Osteoblast (primary cell): ENCODE measurements around the gene CDC20. TPM values are rescaled to one million over a fixed set of nuclear protein-coding genes. Genes with fewer than 3 reads are reported as not detected.

Experiments
- DNase-seq: peaks from one replicate; pipeline ENCODE4 v3.0.0; 2011; ENCODE audit warnings: low spot score, mixed read lengths; ENCODE audit not compliant: insufficient read length; ENCODE audit errors: missing footprints
- H2AFZ ChIP-seq: 2 replicates; pipeline ENCODE4 v1.6.0; 2011; ENCODE audit warnings: mild to moderate bottlenecking, low read length
- H3K27ac ChIP-seq: 2 replicates; pipeline ENCODE4 v1.5.1; 2011; ENCODE audit warnings: mild to moderate bottlenecking, low read depth, low read length, moderate library complexity
- H3K27me3 ChIP-seq: 2 replicates; pipeline ENCODE4 v1.6.0; 2012; ENCODE audit warnings: mild to moderate bottlenecking, control low read depth, inconsistent platforms, low read length, moderate library complexity; ENCODE audit not compliant: insufficient read depth
- H3K36me3 ChIP-seq: 2 replicates; pipeline ENCODE4 v1.5.1; 2011; ENCODE audit warnings: mild to moderate bottlenecking, low read length, control low read depth, moderate library complexity; ENCODE audit not compliant: insufficient read depth
- H3K4me1 ChIP-seq: 2 replicates; pipeline ENCODE4 v1.5.1; 2011; ENCODE audit warnings: mild to moderate bottlenecking, low read length, control low read depth, moderate library complexity; ENCODE audit not compliant: insufficient read depth
- H3K4me2 ChIP-seq: 2 replicates; pipeline ENCODE4 v1.6.0; 2011; ENCODE audit warnings: mild to moderate bottlenecking, low read length; ENCODE audit not compliant: insufficient read depth
- H3K4me3 ChIP-seq: fragments of 200-600 bp; sonication (generic); 3 replicates; pipeline ENCODE4 v1.5.1; 2012; ENCODE audit warnings: mild to moderate bottlenecking, low read length, inconsistent platforms; ENCODE audit not compliant: insufficient read depth
- H3K79me2 ChIP-seq: 2 replicates; pipeline ENCODE4 v1.6.0; 2012; ENCODE audit warnings: mild to moderate bottlenecking, low read length, control low read depth, inconsistent platforms; ENCODE audit not compliant: insufficient read depth
- H3K9me3 ChIP-seq: 2 replicates; pipeline ENCODE4 v1.5.1; 2011; ENCODE audit warnings: low read depth, low read length, control low read depth
- H4K20me1 ChIP-seq: 2 replicates; pipeline ENCODE4 v1.6.0; 2012; ENCODE audit warnings: mild to moderate bottlenecking, low read length, control low read depth; ENCODE audit not compliant: insufficient read depth
- total RNA-seq: library from RNA; depleted of rRNA; stranded (reverse); fragments of >200 nt; gene quantifications from 2 replicates; pipeline ENCODE4 v1.2.3, GENCODE V29; 2012
- TF ChIP-seq, protein P1 (sequence below): IDR thresholded peaks from 2 replicates; pipeline ENCODE4 v1.5.1; 2011; ENCODE audit warnings: mild to moderate bottlenecking, low read depth, low read length, moderate library complexity; ENCODE audit errors: extremely low read depth

Gene CDC20
- total RNA-seq, 1 donor: 4.7 TPM

DNA sequence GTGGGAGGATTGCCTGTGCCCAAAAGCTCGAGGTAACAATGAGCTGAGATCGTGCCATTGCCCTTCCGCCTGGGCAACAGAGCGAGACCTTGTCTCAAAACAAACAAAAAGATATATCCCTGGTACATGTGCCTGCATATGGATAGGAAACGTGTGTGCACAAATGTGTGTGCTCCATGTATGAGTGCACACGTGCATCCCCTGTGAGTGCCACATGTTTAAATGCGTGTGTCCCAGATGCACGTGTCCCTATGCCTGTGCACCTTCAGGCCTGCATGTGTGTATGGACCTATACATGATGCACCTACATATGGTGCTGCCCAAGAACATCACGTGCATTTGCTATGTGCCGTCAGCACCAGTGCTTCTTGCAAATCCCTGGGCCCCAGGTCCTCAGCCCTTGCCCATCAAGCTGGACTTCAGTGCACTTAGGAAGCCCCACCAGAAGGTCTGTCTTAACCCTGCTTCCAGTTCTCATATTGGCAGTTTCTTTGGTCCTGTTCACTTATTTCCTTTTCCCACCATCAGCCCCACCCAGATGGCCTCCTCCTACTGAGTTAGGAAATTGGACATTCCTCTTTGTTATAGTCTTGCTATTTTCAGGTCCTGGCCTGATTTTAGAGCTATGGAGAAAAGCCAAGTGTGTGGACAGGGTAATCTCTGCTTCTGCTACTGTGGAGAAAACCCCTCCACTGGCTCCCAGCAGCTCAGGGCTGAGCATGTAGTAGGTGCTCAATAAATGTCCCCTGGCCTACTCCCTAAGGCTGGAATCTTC is 42.6 kb upstream of the CDC20 start:
- DNase-seq: peak; percentile 53
- no peaks in the 10 kb centered on the region for H3K4me1 ChIP-seq
- no peaks in the 10 kb centered on the region for H3K27me3 ChIP-seq
- H3K9me3 ChIP-seq: no peaks in the 10 kb centered on the region
- TF ChIP-seq, protein P1, sequence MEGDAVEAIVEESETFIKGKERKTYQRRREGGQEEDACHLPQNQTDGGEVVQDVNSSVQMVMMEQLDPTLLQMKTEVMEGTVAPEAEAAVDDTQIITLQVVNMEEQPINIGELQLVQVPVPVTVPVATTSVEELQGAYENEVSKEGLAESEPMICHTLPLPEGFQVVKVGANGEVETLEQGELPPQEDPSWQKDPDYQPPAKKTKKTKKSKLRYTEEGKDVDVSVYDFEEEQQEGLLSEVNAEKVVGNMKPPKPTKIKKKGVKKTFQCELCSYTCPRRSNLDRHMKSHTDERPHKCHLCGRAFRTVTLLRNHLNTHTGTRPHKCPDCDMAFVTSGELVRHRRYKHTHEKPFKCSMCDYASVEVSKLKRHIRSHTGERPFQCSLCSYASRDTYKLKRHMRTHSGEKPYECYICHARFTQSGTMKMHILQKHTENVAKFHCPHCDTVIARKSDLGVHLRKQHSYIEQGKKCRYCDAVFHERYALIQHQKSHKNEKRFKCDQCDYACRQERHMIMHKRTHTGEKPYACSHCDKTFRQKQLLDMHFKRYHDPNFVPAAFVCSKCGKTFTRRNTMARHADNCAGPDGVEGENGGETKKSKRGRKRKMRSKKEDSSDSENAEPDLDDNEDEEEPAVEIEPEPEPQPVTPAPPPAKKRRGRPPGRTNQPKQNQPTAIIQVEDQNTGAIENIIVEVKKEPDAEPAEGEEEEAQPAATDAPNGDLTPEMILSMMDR: no peak
- no peak overlapping the region for H3K4me3 ChIP-seq
- H3K27ac ChIP-seq: no peak overlapping the region
- H2AFZ ChIP-seq: no peak overlapping the region
- no peaks in the 10 kb centered on the region for H4K20me1 ChIP-seq
- H3K36me3 ChIP-seq: no peaks in the 10 kb centered on the region
- H3K79me2 ChIP-seq: no peaks in the 10 kb centered on the region
- no peak overlapping the region for H3K4me2 ChIP-seq

DNA sequence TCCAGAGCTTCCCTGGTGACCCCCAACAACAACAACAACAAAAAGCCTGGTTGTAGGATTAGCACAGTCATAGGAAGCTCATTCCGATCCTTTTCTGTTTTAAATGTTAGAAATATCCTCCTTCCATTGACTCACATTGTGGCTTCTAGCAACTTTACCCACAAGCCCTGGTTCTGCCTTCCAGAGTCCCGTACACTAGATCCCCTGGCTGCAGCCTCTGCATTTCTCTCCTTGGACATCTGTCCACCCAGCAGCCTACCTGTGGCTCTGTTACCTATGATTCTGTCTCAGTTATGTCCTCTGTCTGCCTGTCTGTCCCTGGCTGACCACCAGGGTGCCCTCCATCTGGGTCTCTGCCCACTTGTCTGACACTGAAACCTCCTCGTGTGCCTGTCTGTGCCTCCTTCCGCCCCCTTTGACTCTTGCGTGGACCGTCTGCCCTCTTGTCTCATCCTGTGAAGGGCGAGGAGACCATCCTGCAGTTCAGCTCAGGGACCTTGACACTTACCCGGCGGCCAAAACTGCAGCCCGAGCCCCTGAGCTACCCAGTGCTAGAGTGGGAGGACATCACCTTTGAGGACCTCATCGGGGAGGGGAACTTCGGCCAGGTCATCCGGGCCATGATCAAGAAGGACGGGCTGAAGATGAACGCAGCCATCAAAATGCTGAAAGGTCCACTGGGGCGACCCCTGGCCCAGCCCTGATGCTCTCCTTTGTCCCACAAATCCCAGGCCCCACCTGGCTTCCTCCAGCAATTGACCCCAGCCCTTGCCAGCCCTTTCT is 41.9 kb upstream of the CDC20 start:
- Histone ChIP-seq H3K79me2 (no peaks in the 10 kb centered on the region), H2AFZ (no peak overlapping the region)
- TF ChIP-seq, protein P1: peak; percentile 34

DNA sequence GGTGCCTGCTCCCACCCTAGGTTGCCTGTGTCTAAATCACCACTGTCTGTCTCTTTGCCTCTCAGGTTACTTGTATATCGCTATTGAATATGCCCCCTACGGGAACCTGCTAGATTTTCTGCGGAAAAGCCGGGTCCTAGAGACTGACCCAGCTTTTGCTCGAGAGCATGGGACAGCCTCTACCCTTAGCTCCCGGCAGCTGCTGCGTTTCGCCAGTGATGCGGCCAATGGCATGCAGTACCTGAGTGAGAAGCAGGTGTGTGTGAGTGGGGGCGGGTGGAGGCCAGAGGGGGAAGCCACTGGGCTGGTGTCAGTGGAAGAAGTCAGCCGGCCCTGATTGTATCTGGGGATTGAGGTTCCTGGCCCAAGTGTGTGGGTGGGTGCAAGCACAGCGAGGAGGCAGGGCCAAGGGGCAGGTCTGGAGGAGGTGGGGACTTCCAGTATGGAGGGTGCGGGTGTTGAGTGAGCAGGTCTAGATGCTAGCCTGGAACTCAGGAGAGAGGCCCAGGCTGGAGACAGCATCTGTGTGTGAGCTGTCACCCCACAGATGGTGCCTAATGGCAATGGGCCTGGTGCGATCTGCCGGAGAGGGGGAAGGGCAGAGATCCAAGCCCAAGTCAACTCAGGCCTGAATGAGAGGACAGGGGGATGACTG is 40.8 kb upstream of the CDC20 start:
- DNase-seq: no peak
- no peak overlapping the region for H3K4me3 ChIP-seq
- no peak overlapping the region for H3K4me2 ChIP-seq
- H3K79me2 ChIP-seq: no peaks in the 10 kb centered on the region
- H3K27me3 ChIP-seq: no peaks in the 10 kb centered on the region
- H3K27ac ChIP-seq: no peak overlapping the region
- H3K9me3 ChIP-seq: no peaks in the 10 kb centered on the region
- H3K4me1 ChIP-seq: no peaks in the 10 kb centered on the region
- no peaks in the 10 kb centered on the region for H4K20me1 ChIP-seq
- H3K36me3 ChIP-seq: no peaks in the 10 kb centered on the region
- H2AFZ ChIP-seq: no peak overlapping the region
- TF ChIP-seq, protein P1: no peak

More for the DNA sequence above, 41.9 kb upstream of the CDC20 start:
- Histone ChIP-seq H3K9me3 (no peaks in the 10 kb centered on the region), H3K27ac (no peak overlapping the region), H3K4me3 (no peak overlapping the region), H3K27me3 (no peaks in the 10 kb centered on the region), H3K36me3 (no peaks in the 10 kb centered on the region), H3K4me1 (no peaks in the 10 kb centered on the region), H3K4me2 (no peak overlapping the region), H4K20me1 (no peaks in the 10 kb centered on the region)
- DNase-seq: peak; percentile 92
